K562 (cell line): ENCODE measurements around the gene DRAXIN.

ENCODE experiments used
- ARNT ChIP-seq, 2 experiments: fragments of 450-650 bp; IDR thresholded peaks; 2 replicates each; pipeline ENCODE4 v1.6.1; 2016; ENCODE audit warnings: mild to moderate bottlenecking in 1 of 2
- JUND ChIP-seq, 2 experiments: IDR thresholded peaks; 2 replicates in 1 of 2; 3 replicates in 1 of 2; pipeline ENCODE4 v1.6.1; 2011; ENCODE audit warnings: borderline replicate concordance in 2 of 2, low read depth in 2 of 2, low read length in 2 of 2, improper control_type of control experiment in 1 of 2, missing biosample characterization in 1 of 2, missing genetic modification characterization in 1 of 2, missing genetic modification reagents in 1 of 2
- KDM1A ChIP-seq, 2 experiments: fragments of 450-650 bp; IDR thresholded peaks; 2 replicates each; pipeline ENCODE4 v1.6.1; 2016; ENCODE audit warnings: mild to moderate bottlenecking in 2 of 2
- PHF8 ChIP-seq: fragments of 200-600 bp; sonication (generic); IDR thresholded peaks from 2 replicates; pipeline ENCODE4 v1.6.1; 2012; ENCODE audit warnings: mixed run types, mild to moderate bottlenecking, inconsistent platforms, low read length, moderate library complexity, borderline replicate concordance
- ZFX ChIP-seq: sonication (generic); formaldehyde crosslinking; IDR thresholded peaks from 2 replicates; pipeline ENCODE4 v1.8.0; 2022; ENCODE audit warnings: mild to moderate bottlenecking, missing genetic modification reagents, moderate library complexity
- ZNF174 ChIP-seq: fragments of 250-450 bp; sonication (Bioruptor Pico); IDR thresholded peaks from 2 replicates; pipeline ENCODE4 v1.4.0; 2020; ENCODE audit warnings: mild to moderate bottlenecking
- ZNF239 ChIP-seq: fragments of 250-450 bp; sonication (Bioruptor Pico); IDR thresholded peaks from 2 replicates; pipeline ENCODE4 v1.4.0; 2020; ENCODE audit warnings: mild to moderate bottlenecking
- ZNF444 ChIP-seq: fragments of 250-450 bp; sonication (Bioruptor Pico); IDR thresholded peaks from 2 replicates; pipeline ENCODE4 v1.4.0; 2020; ENCODE audit warnings: mild to moderate bottlenecking, moderate library complexity

DNA sequence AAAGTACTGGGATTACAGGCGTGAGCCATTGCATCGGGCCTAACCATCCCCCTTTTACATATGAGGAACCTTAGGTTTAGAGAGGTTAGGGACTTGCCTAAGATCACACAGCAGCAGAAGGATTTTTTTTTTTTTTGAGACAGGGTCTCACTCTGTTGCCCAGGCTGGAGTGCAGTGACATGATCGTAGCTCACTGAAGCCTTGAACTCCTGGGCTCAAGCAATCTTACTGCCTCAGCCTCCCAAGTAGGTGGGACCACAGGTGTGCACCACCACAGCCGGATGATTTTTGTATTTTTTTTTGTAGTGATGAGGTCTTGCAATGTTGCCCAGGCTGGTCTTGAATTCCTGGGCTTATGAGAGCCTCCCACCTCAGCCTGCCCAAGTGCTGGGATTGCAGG lies 68.3 kb downstream of the DRAXIN start:
- TF ChIP-seq ZNF239 (CRISPR knock-in tag) (no peak), JUND (IDR thresholded peaks at IDR 0.05; ENCODE audit: borderline replicate concordance, low read depth, low read length) (no peak), JUND (tag; IDR thresholded peaks at IDR 0.05; ENCODE audit: borderline replicate concordance, low read depth, low read length) (no peak), ZFX (CRISPR knock-in tag) (no peak), ZNF174 (CRISPR knock-in tag) (no peak), ARNT (IDR thresholded peaks at IDR 0.05) (no peak), KDM1A (IDR thresholded peaks at IDR 0.05) (no peak), PHF8 (no peak), ZNF444 (no peak)
